Common myeloid progenitor, CD34-positive (primary cell): ENCODE measurements around the gene MSI2.

Experiments
- CTCF ChIA-PET: fragments of 350-600 bp; sonication (Branson Sonifier 250); formaldehyde crosslinking; loops from one replicate; lab custom pipeline; 2021; ENCODE audit warnings: antibody characterized with exemption; lab: Charles Lee
- POLR2A ChIA-PET: fragments of 350-600 bp; sonication (Branson Sonifier 250); formaldehyde crosslinking; loops from one replicate; lab custom pipeline; 2021; ENCODE audit warnings: antibody characterized with exemption; lab: Charles Lee
- DNase-seq, 3 donors: peaks; one replicate each; pipeline versions ENCODE4 v3.0.0 to v3.0.0-alpha.2; 2013
- H3K27ac ChIP-seq, 2 experiments: 1 replicate in 1 of 2; 2 replicates in 1 of 2; pipeline ENCODE4 v1.7.0; 2013; ENCODE audit warnings: inconsistent platforms in 2 of 2, low read length in 2 of 2, mild to moderate bottlenecking in 2 of 2, low read depth in 1 of 2, moderate library complexity in 1 of 2; ENCODE audit not compliant: severe bottlenecking in 2 of 2, insufficient read depth in 1 of 2, poor library complexity in 1 of 2
- H3K27me3 ChIP-seq, 5 experiments: replicated peaks in 2 of 5; 1 replicate in 3 of 5; 2 replicates in 2 of 5; pipeline versions ENCODE4 v1.6.1 to v1.7.0; 2013; ENCODE audit warnings: low read length in 4 of 5, mild to moderate bottlenecking in 2 of 5, moderate library complexity in 2 of 5, inconsistent platforms in 1 of 5; ENCODE audit not compliant: insufficient read depth in 5 of 5, control insufficient read depth in 4 of 5
- H3K36me3 ChIP-seq, 4 experiments: 1 replicate in 2 of 4; 2 replicates in 2 of 4; pipeline versions ENCODE4 v1.6.1 to v1.7.0; 2013; ENCODE audit warnings: low read length in 3 of 4, control low read depth in 1 of 4, mild to moderate bottlenecking in 1 of 4; ENCODE audit not compliant: control insufficient read depth in 4 of 4, insufficient read depth in 4 of 4
- H3K4me1 ChIP-seq, 4 experiments: 1 replicate in 3 of 4; 2 replicates in 1 of 4; pipeline versions ENCODE4 v1.6.1 to v1.7.1; 2013; ENCODE audit warnings: low read length in 3 of 4, mild to moderate bottlenecking in 3 of 4, control low read depth in 1 of 4, inconsistent platforms in 1 of 4, moderate library complexity in 1 of 4; ENCODE audit not compliant: control insufficient read depth in 4 of 4, insufficient read depth in 4 of 4; ENCODE audit errors: control extremely low read depth in 1 of 4
- H3K4me3 ChIP-seq, 7 experiments: 1 replicate in 4 of 7; 2 replicates in 3 of 7; pipeline versions ENCODE4 v1.5.1 to v1.7.0; 2013; ENCODE audit warnings: mild to moderate bottlenecking in 7 of 7, low read length in 6 of 7, moderate library complexity in 6 of 7, inconsistent platforms in 2 of 7, low read depth in 2 of 7, control low read depth in 1 of 7; ENCODE audit not compliant: insufficient read depth in 4 of 7, control insufficient read depth in 1 of 7; ENCODE audit errors: extremely low read depth in 1 of 7
- H3K9me3 ChIP-seq, 5 experiments: 1 replicate in 4 of 5; 2 replicates in 1 of 5; pipeline versions ENCODE4 v1.6.1 to v1.7.1; 2013; ENCODE audit warnings: low read length in 4 of 5, mild to moderate bottlenecking in 2 of 5, inconsistent platforms in 1 of 5, low read depth in 1 of 5, moderate library complexity in 1 of 5; ENCODE audit not compliant: control insufficient read depth in 4 of 5, insufficient read depth in 2 of 5; ENCODE audit errors: control extremely low read depth in 1 of 5
- WGBS: methylation state at CpG from one replicate; pipeline ENCODE4 v1.1.5; 2013; ENCODE audit not compliant: insufficient coverage; 5-methylcytosine and 5-hydroxymethylcytosine counted together

MSI2 gene

DNA sequence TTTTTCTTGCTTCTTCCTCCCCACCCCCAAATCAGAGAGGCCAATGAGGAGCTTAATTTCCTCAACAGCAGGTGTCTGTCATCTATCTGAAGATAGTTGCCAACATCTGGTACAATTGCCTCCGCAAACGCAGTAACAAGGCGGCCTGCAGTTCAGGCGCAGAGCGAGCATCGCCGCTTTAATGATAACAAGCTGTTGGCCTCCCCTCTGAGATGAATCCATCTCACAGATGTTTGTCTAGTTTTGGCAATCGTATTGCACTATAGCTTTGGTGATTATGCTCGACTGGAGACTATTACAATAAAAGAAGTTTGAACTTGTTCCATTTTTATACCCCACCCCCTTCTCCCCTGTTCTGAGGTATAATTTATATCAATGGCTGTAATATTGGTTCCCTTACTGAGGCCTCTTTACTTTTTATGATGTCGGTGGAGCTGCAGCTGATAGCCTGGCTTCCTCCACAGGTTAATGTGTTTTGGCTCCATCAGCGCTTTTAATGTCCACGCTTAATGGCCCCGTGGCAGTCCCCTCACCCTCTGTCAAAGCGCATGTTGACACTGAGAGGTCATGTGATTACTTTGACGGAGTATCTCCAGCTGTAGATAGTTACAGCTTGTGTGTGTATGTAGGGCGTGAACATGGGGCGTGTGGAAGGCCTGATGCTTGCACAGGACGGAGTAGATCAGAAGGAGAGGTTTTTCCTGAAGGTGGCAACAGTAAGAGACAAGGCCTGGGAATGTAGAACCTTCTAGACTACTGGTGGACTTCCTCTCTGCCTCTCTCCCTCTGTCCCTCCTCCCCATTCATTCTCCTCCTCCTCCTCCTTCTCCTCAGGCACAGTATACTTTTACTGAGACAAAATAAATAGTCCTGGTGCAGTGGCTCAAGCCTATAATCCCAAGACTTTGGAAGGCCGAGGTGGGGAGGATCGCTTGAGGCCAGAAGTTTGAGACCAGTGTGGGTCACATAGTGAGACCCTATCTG lies 164.7 kb downstream of the MSI2 start:
- POLR2A ChIA-PET: no interaction called here
- H3K4me1 ChIP-seq: peaks cover 4 to 80% (median 56%) of the 10 kb centered on the region in 4 experiments
- CTCF ChIA-PET: interaction anchor here (1.0 to 2.6 kb wide), 8 partner anchors 9 to 178 kb away, joined by 3 to 7 read pairs (median 4); no protein-coding TSS in a partner anchor
- peaks cover 0 to 69% (median 21%) of the 10 kb centered on the region in 4 experiments for H3K36me3 ChIP-seq
- peaks cover 0 to 12% (median 0%) of the 10 kb centered on the region in 5 experiments for H3K9me3 ChIP-seq
- 83% methylated on average over 15 of the region's 20 CpGs for WGBS
- peak overlapping the region in 1 of 7 experiments; percentile 14 for H3K4me3 ChIP-seq
- DNase-seq: peak; percentile 77 to 90 (median 82)
- peak overlapping the region in 1 of 2 experiments; percentile 43 for H3K27ac ChIP-seq
- H3K27me3 ChIP-seq: no peaks in the 10 kb centered on the region

DNA sequence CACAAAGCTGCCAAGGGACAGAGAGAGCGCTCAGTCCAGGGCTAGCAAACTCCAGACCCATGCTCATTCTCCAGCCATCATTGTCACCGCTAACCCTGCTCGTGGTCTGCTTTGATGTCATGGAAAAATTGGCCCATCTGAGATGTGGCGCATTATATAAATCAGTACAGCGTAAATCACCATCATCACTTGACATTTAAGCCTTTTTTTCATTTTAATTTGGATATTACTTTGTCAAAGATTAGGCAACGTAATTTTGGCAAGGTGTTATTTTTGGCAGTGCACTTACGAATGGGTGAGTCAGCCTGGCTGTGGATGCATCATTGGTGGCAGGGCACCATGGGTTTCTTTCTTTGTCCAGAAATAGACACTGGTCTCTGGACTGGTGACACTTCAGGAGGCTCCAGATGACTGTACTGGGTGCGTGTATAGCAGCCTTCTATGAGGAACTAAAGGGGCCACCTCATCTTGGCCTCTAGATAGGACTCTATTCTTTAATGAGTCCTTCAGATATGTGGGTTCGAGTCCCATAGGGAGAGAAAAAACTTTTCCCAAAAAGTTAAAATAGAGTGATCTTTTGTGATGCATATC lies 166.3 kb downstream of the MSI2 start:
- peaks cover 4 to 88% (median 64%) of the 10 kb centered on the region in 4 experiments for H3K4me1 ChIP-seq
- peak overlapping the region in 1 of 7 experiments; percentile 0 for H3K4me3 ChIP-seq
- POLR2A ChIA-PET: no interaction called here
- CTCF ChIA-PET: interaction anchor here (0.9 to 2.4 kb wide), 5 partner anchors 8 to 64 kb away, joined by 3 to 8 read pairs (median 7); no protein-coding TSS in a partner anchor
- WGBS: 91% methylated on average over 8 of the region's 9 CpGs
- no peak overlapping the region for H3K27ac ChIP-seq
- DNase-seq: peak in 2 of 3 donors; percentile 69 to 76
- peaks cover 0 to 59% (median 10%) of the 10 kb centered on the region in 4 experiments for H3K36me3 ChIP-seq
- peaks cover 0 to 3% (median 0%) of the 10 kb centered on the region in 5 experiments for H3K9me3 ChIP-seq
- no peaks in the 10 kb centered on the region for H3K27me3 ChIP-seq

DNA sequence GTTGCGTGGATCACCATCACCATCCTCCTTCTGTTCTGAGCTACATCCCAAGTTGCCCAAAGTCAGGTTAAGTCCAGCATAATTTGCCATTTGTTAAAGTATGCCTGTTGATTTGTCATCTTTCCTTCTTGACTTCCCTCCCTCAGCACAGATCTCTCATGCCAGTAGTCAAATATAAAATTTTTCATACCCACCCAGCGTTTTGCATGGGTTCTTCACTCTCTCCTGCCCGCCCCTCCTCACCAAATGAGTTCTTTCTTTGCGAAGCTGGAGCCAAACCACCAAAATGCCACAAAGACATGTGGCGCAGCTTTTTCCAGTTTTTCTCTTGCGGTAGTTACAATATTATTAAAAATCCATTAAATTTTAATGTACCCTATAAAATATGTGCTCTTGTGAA lies 167.2 kb downstream of the MSI2 start:
- CTCF ChIA-PET: interaction anchor here (1.1 to 2.4 kb wide), 7 partner anchors 9 to 63 kb away, joined by 3 to 8 read pairs (median 4); no protein-coding TSS in a partner anchor
- Histone ChIP-seq H3K27ac (peak overlapping the region in 1 of 2 experiments; percentile 63), H3K9me3 (peaks cover 0 to 3% (median 0%) of the 10 kb centered on the region in 5 experiments), H3K36me3 (peaks cover 0 to 52% (median 10%) of the 10 kb centered on the region in 4 experiments), H3K4me1 (peaks cover 4 to 88% (median 62%) of the 10 kb centered on the region in 4 experiments), H3K4me3 (peak overlapping the region in 1 of 7 experiments; percentile 57), H3K27me3 (no peaks in the 10 kb centered on the region)
- DNase-seq: peak in 1 of 3 donors; percentile 44
- POLR2A ChIA-PET: interaction anchor here (0.5 kb wide), 1 partner anchor 12 kb away, joined by 3 read pairs; no protein-coding TSS in a partner anchor
- WGBS: 42% methylated on average over 2 of the region's 6 CpGs

DNA sequence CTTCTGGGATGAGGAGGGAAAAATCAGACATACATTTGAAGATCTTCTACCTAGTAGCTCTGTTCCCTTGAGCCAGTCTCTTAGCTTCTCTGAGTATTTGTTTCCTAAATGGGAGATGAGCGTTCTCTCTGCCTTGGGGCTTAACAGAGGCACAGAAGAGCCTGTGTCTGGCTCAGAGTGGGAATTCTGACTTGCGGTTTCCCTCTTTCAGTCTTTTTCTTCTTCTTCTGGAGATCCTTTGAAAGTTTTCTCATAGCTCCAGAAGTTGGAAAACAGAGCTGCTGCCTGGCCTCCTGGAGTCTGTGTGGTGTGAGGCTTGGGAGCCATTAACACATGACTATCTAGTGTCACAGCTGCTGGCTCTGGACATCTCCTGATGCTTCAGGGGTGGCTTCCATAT lies 167.9 kb downstream of the MSI2 start:
- peaks cover 0 to 57% (median 11%) of the 10 kb centered on the region in 4 experiments for H3K36me3 ChIP-seq
- ChIA-PET POLR2A (no interaction called here), CTCF (interaction anchor here (0.6 to 2.4 kb wide), 10 partner anchors 9 to 295 kb away, joined by 3 to 8 read pairs (median 3); no protein-coding TSS in a partner anchor)

DNA sequence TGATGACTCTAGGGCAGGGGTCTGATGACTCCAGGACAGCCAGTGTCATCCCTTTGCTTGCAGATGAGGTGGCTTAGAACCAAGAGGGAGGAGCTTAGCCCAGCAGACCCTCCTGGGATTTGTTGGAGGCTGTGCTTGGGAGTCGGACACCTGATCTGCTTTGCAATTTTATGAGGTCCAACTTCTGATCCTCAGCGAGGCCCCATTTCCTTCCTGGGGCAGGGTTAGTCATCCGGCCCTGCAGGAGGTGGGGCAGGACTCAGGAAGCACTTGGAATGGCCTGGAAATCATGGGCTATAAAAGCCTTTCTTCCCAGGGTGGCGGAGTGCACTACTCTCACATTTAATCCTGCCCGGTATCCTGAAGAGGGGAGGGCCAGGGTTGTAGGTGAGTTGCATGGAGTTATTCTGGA lies 168.5 kb downstream of the MSI2 start:
- ChIA-PET POLR2A (no interaction called here), CTCF (interaction anchor here (0.8 to 2.4 kb wide), 7 partner anchors 8 to 44 kb away, joined by 3 to 8 read pairs (median 3); no protein-coding TSS in a partner anchor)
- Histone ChIP-seq H3K4me3 (peak overlapping the region in 4 of 7 experiments; percentile 7 to 62 (median 40)), H3K36me3 (peaks cover 0 to 59% (median 9%) of the 10 kb centered on the region in 4 experiments), H3K9me3 (peaks cover 0 to 3% (median 0%) of the 10 kb centered on the region in 5 experiments), H3K27ac (peak overlapping the region; percentile 52 to 63), H3K27me3 (no peaks in the 10 kb centered on the region), H3K4me1 (peaks cover 4 to 93% (median 69%) of the 10 kb centered on the region in 4 experiments)
- peak in 1 of 3 donors; percentile 50 for DNase-seq
- 6% methylated on average over 3 of the region's 5 CpGs for WGBS

More for the DNA sequence above, 167.9 kb downstream of the MSI2 start:
- Histone ChIP-seq H3K4me1 (peaks cover 4 to 90% (median 66%) of the 10 kb centered on the region in 4 experiments), H3K4me3 (peak overlapping the region in 4 of 7 experiments; percentile 7 to 62 (median 40)), H3K27ac (peak overlapping the region; percentile 52 to 63), H3K9me3 (peaks cover 0 to 3% (median 0%) of the 10 kb centered on the region in 5 experiments), H3K27me3 (no peaks in the 10 kb centered on the region)
- WGBS: 100% methylated on average over 2 of the region's 2 CpGs
- DNase-seq: no peak

DNA sequence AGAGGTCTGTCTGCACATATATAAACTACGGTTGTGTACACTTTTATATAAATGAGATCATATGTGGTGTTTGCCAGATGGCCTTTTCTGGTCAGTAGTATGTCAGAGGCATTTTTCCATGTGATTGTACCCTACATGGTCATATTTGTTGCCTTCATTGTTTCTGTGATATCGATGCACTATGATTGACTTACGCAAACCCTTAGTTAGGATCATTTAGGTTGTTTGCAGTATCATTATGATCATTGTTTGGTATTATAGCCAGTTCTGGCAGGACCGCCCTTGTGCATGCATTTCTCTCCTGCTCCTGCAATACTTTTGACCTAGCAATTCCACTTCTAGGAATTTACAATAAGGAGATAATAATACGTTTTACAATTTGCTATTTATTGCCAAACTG lies 169.1 kb downstream of the MSI2 start:
- CTCF ChIA-PET: interaction anchor here (1.5 kb wide), 1 partner anchor 21 kb away, joined by 3 read pairs; no protein-coding TSS in a partner anchor
- peaks cover 0 to 3% (median 0%) of the 10 kb centered on the region in 5 experiments for H3K9me3 ChIP-seq
- DNase-seq: no peak
- no peaks in the 10 kb centered on the region for H3K27me3 ChIP-seq
- 100% methylated on average over 1 of the region's 5 CpGs for WGBS
- H3K4me1 ChIP-seq: peaks cover 4 to 94% (median 72%) of the 10 kb centered on the region in 4 experiments
- H3K27ac ChIP-seq: peak overlapping the region in 1 of 2 experiments; percentile 63
- POLR2A ChIA-PET: no interaction called here
- peaks cover 0 to 57% (median 6%) of the 10 kb centered on the region in 4 experiments for H3K36me3 ChIP-seq
- H3K4me3 ChIP-seq: peak overlapping the region in 2 of 7 experiments; percentile 28 to 62
